NCI-H1694 (cell line): Measurements from ENCODE around the gene ADH1C.
"Not testable (repeated sequence)": the region's sequence is repeated elsewhere in the genome, so short reads cannot be mapped to it uniquely, and the experiment has no call there.

Experiments used
- DNase-seq: peaks from one replicate; lab custom pipeline; 2025; lab: John Stamatoyannopoulos, UW

ADH1C gene

GRCh38 chr4:99357948-99358347 is 5.4 kb upstream of the ADH1C start:
- DNase-seq = no peak

GRCh38 chr4:99356992-99357391 is 4.4 kb upstream of the ADH1C start:
- no peak for DNase-seq

- DNase-seq = not testable (repeated sequence)
Measured at GRCh38 chr4:99356149-99356548, 3.6 kb upstream of the ADH1C start.

- no peak for DNase-seq
Measured at GRCh38 chr4:99351487-99351886, 1.1 kb downstream of the ADH1C start.

GRCh38 chr4:99349338-99349737 is 3.2 kb downstream of the ADH1C start:
- no peak for DNase-seq

GRCh38 chr4:99342624-99343023 is 9.9 kb downstream of the ADH1C start:
- DNase-seq = not testable (repeated sequence)

- no peak for DNase-seq
Measured at GRCh38 chr4:99341426-99341825, 11.1 kb downstream of the ADH1C start.

GRCh38 chr4:99339172-99339571 is 13.4 kb downstream of the ADH1C start:
- no peak for DNase-seq

GRCh38 chr4:99336553-99336952 is 16.0 kb downstream of the ADH1C start:
- DNase-seq = no peak

- DNase-seq = no peak
Measured at GRCh38 chr4:99334880-99335279, 17.7 kb downstream of the ADH1C start.

GRCh38 chr4:99330648-99331047 is 21.9 kb downstream of the ADH1C start:
- no peak for DNase-seq

- no peak for DNase-seq
Measured at GRCh38 chr4:99329876-99330275, 22.7 kb downstream of the ADH1C start.

GRCh38 chr4:99324979-99325378 is 27.6 kb downstream of the ADH1C start:
- DNase-seq = no peak

- DNase-seq = no peak
Measured at GRCh38 chr4:99324361-99324760, 28.2 kb downstream of the ADH1C start.

- DNase-seq = no peak
Measured at GRCh38 chr4:99323756-99324155, 28.8 kb downstream of the ADH1C start.

- DNase-seq = no peak
Measured at GRCh38 chr4:99321241-99322191, 31.0 kb downstream of the ADH1C start, which contains the start of gene ADH1B. ADH1B (minus strand) TSS chr4:99321401; CDS start chr4:99321331, 70 bp downstream.

- not testable (repeated sequence) for DNase-seq
Measured at GRCh38 chr4:99317811-99318210, 34.7 kb downstream of the ADH1C start.

GRCh38 chr4:99317354-99317753 is 35.2 kb downstream of the ADH1C start:
- no peak for DNase-seq

- no peak for DNase-seq
Measured at GRCh38 chr4:99315839-99316238, 36.7 kb downstream of the ADH1C start.

- DNase-seq = no peak
Measured at GRCh38 chr4:99314211-99314610, 38.3 kb downstream of the ADH1C start.

GRCh38 chr4:99310389-99310788 is 42.2 kb downstream of the ADH1C start:
- no peak for DNase-seq

GRCh38 chr4:99305638-99306400 is 46.7 kb downstream of the ADH1C start:
- no peak for DNase-seq
